GM12878 (cell line): ENCODE data around the gene PPP1CA. TPM values are rescaled to one million over a fixed set of nuclear protein-coding genes. Genes with fewer than 3 reads are reported as not detected.

Experiments
- ATAC-seq: fragments of 200-7000 bp; cut with Tn5 transposase; 3 replicates; pipeline ENCODE4 v1.9.1; 2020; ENCODE audit warnings: mild to moderate bottlenecking, moderate library complexity
- BruUV-seq: library from RNA; stranded (reverse); fragments of 400-500 nt; replicated peaks from 2 replicates; lab custom pipeline; 2021; lab: Mats Ljungman, UMichigan
- CTCF ChIA-PET: fragments of 300-600 bp; sonication (Branson Sonifier 250); formaldehyde crosslinking; extraction: SDS; loops from one replicate; lab custom pipeline; 2021; ENCODE audit warnings: inconsistent platforms; lab: Yijun Ruan, JAX
- POLR2A ChIA-PET: fragments of 350-600 bp; formaldehyde crosslinking; extraction: SDS; loops from one replicate; lab custom pipeline; 2021; ENCODE audit warnings: inconsistent platforms; lab: Charles Lee
- RAD21 ChIA-PET: fragments of 300-600 bp; sonication (Branson Sonifier 250); formaldehyde crosslinking; loops from one replicate; lab custom pipeline; 2023; ENCODE audit warnings: antibody characterized with exemption; ENCODE audit not compliant: unreplicated experiment; lab: Charles Lee
- SMC1A ChIA-PET: fragments of 300-600 bp; sonication (Branson Sonifier 250); formaldehyde crosslinking; loops from one replicate; lab custom pipeline; 2023; ENCODE audit not compliant: unreplicated experiment, uncharacterized antibody; lab: Charles Lee
- DNase-seq: peaks from one replicate; pipeline ENCODE4 v3.0.0-alpha.2; 2011; ENCODE audit warnings: low read depth, low spot score
- FAIRE-seq: peaks from 3 replicates; lab custom pipeline; 2011; peaks lifted over from hg19 to GRCh38; lab: Jason Lieb, UNC
- H2AFZ ChIP-seq: 2 replicates; pipeline ENCODE4 v1.6.0; 2011; ENCODE audit warnings: low read depth, low read length, control low read depth; ENCODE audit not compliant: control insufficient read depth
- H3K27ac ChIP-seq: 2 replicates; pipeline ENCODE4 v1.5.1; 2011; ENCODE audit warnings: control low read depth; ENCODE audit not compliant: control insufficient read depth, insufficient read depth
- H3K27me3 ChIP-seq, 2 experiments: replicated peaks in 1 of 2; 2 replicates each; pipeline versions ENCODE4 v1.6.0 to v1.6.1; 2011; ENCODE audit warnings: low read length in 1 of 2; ENCODE audit not compliant: control insufficient read depth in 2 of 2, insufficient read depth in 2 of 2
- H3K36me3 ChIP-seq, 2 experiments: 2 replicates each; pipeline ENCODE4 v1.5.1; 2011; ENCODE audit warnings: low read length in 1 of 2; ENCODE audit not compliant: control insufficient read depth in 2 of 2, insufficient read depth in 2 of 2
- H3K4me1 ChIP-seq: 2 replicates; pipeline ENCODE4 v1.6.1; 2011; ENCODE audit warnings: mild to moderate bottlenecking, low read length, moderate library complexity, mixed read lengths; ENCODE audit not compliant: control insufficient read depth, insufficient read depth
- H3K4me2 ChIP-seq: 2 replicates; pipeline ENCODE4 v1.6.0; 2011; ENCODE audit warnings: control low read depth; ENCODE audit not compliant: control insufficient read depth, insufficient read depth
- H3K4me3 ChIP-seq: fragments of 200-600 bp; sonication (generic); 2 replicates; pipeline ENCODE4 v1.5.1; 2016
- H3K79me2 ChIP-seq: 2 replicates; pipeline ENCODE4 v1.6.0; 2011; ENCODE audit warnings: low read length; ENCODE audit not compliant: control insufficient read depth, insufficient read depth
- H3K9ac ChIP-seq: 2 replicates; pipeline ENCODE4 v1.8.0; 2011; ENCODE audit warnings: low read length, control low read depth, mixed read lengths; ENCODE audit not compliant: control insufficient read depth, insufficient read depth
- H3K9me3 ChIP-seq: replicated peaks from 3 replicates; pipeline ENCODE4 v1.5.1; 2011; ENCODE audit warnings: mild to moderate bottlenecking, low read length; ENCODE audit not compliant: control insufficient read depth, insufficient read depth
- H4K20me1 ChIP-seq: 2 replicates; pipeline ENCODE4 v1.6.0; 2011; ENCODE audit not compliant: control insufficient read depth, insufficient read depth
- BMI1 ChIP-seq: fragments of 450-650 bp; IDR thresholded peaks from 2 replicates; pipeline ENCODE4 v1.6.1; 2016; ENCODE audit warnings: mild to moderate bottlenecking, moderate library complexity, borderline replicate concordance
- BRCA1 ChIP-seq: IDR thresholded peaks from 2 replicates; pipeline ENCODE4 v1.6.1; 2011; ENCODE audit warnings: low read depth, low read length, improper control_type of control experiment
- CHD4 ChIP-seq: fragments of 200-600 bp; sonication (generic); IDR thresholded peaks from 2 replicates; pipeline ENCODE4 v1.6.1; 2016; ENCODE audit warnings: mild to moderate bottlenecking
- CREB1 ChIP-seq: IDR thresholded peaks from 2 replicates; pipeline ENCODE4 v1.6.1; 2012; ENCODE audit warnings: low read depth, mild to moderate bottlenecking, inconsistent platforms
- PAX8 ChIP-seq: fragments of 450-650 bp; IDR thresholded peaks from 2 replicates; pipeline ENCODE4 v1.6.1; 2017; ENCODE audit warnings: mild to moderate bottlenecking, moderate library complexity
- ZBTB40 ChIP-seq: fragments of 450-650 bp; IDR thresholded peaks from 2 replicates; pipeline ENCODE4 v1.6.1; 2016; ENCODE audit warnings: mild to moderate bottlenecking, moderate library complexity, borderline replicate concordance
- WGBS: methylation state at CpG from one replicate; pipeline ENCODE4 v1.1.6; 2016; ENCODE audit warnings: low lambda C conversion rate; ENCODE audit not compliant: insufficient replicate concordance, insufficient coverage; ENCODE audit errors: missing lambda C conversion rate; 5-methylcytosine and 5-hydroxymethylcytosine counted together
- in situ Hi-C: fragments of 300-500 bp; cut with MboI; formaldehyde crosslinking; loops from 9 replicates; pipeline ENCODE4 v1.14.3; 2018; ENCODE audit warnings: mixed read lengths
- intact Hi-C: fragments of 100-400 bp; cut with micrococcal nuclease; formaldehyde crosslinking; loops from one replicate; pipeline ENCODE4 v1.14.2; 2022; ENCODE audit not compliant: unreplicated experiment
- polyA plus RNA-seq, 11 experiments: library from polyadenylated mRNA; depleted of rRNA in 4 of 11; unstranded in 6 of 11; stranded (reverse) in 5 of 11; fragments of >200 nt; fragmentation: Nextera tagmentation in 4 of 11; fragmentation: Illumina TruSeq in 1 of 11; extraction: Ambion mirVana in 4 of 11; extraction: Trizol in 1 of 11; gene quantifications; 1 replicate in 1 of 11; 2 replicates in 10 of 11; pipeline versions ENCODE4 v1.2.1 to v1.2.3, GENCODE V29; 2011 to 2016; ENCODE audit warnings: inconsistent platforms in 2 of 11, missing spikeins in 2 of 11, low read depth in 1 of 11
- total RNA-seq, 4 experiments: library from RNA; depleted of rRNA in 3 of 4; stranded (reverse); fragments of >200 nt in 3 of 4; fragmentation: Illumina TruSeq in 1 of 4; extraction: Trizol in 1 of 4; gene quantifications; 2 replicates each; pipeline versions ENCODE4 v1.2.1 to v1.2.3, GENCODE V29; 2013 to 2021

Gene PPP1CA
- total and polyA plus RNA-seq, 10 of the 15 experiments (the other 5 are each of a cell fraction or from before 2014, with no cell fraction given), result 26.4 to 458 (median 240) TPM

GRCh38 chr11:67393437-67393836, 8.2 kb downstream of the PPP1CA start:
- no peak overlapping the region for H3K4me3 ChIP-seq
- no peak for ATAC-seq
- no peaks in the 10 kb centered on the region for H3K9me3 ChIP-seq
- intact Hi-C loops (no loop called here), in situ Hi-C loops (no loop called here)
- CTCF ChIA-PET, result interaction anchor here (1.8 kb wide), 1 partner anchor 44 kb away, joined by 3 read pairs; the partner anchor contains the start of gene PTPRCAP
- no peak for FAIRE-seq
- H3K9ac ChIP-seq, result no peak overlapping the region
- BruUV-seq, result no TSS peak
- WGBS, result 89% methylated on average over 18 of the region's 18 CpGs
- peaks cover 10% of the 10 kb centered on the region for H3K4me1 ChIP-seq
- 0 out of 2 replicates have a peak overlapping the region, but pooled peaks have one; percentile 1 for H3K4me2 ChIP-seq
- no peak for TF ChIP-seq BRCA1
- no peak for TF ChIP-seq PAX8
- no peak for TF ChIP-seq CREB1
- no peak for TF ChIP-seq ZBTB40
- no peak for TF ChIP-seq CHD4
- TF ChIP-seq BMI1, result no peak
- TF ChIP-seq, all 136 proteins: peak for 0
- ChIA-PET RAD21 (interaction anchor here (1.9 kb wide), 1 partner anchor 93 kb away, joined by 5 read pairs; no protein-coding TSS in a partner anchor), SMC1A (interaction anchor here (1.8 to 3.4 kb wide), 2 partner anchors 8 to 41 kb away, joined by 5 to 17 read pairs; partner anchors contain the start of gene PPP1CA), POLR2A (interaction anchor here (1.1 to 2.8 kb wide), 3 partner anchors 9 to 93 kb away, joined by 4 to 48 read pairs (median 7); partner anchors contain the start of genes PPP1CA and TBC1D10C)
- no peak overlapping the region for H3K27ac ChIP-seq
- peaks cover 13 to 14% of the 10 kb centered on the region in 2 experiments for H3K36me3 ChIP-seq
- peaks cover 24% of the 10 kb centered on the region for H3K79me2 ChIP-seq
- H4K20me1 ChIP-seq, result no peaks in the 10 kb centered on the region; the same call in 1 of the 2 replicates
- DNase-seq, result no peak
- H3K27me3 ChIP-seq, result no peaks in the 10 kb centered on the region
- H2AFZ ChIP-seq, result no peak overlapping the region
